HCT116 (cell line): Measurements from ENCODE around the gene SUSD2. TPM values are rescaled to one million over a fixed set of nuclear protein-coding genes. Genes with fewer than 3 reads are reported as not detected.

Experiments used
- ATAC-seq: fragments of 200-7000 bp; cut with Tn5 transposase; 2 replicates; pipeline ENCODE4 v1.9.1; 2020; ENCODE audit warnings: mild to moderate bottlenecking, moderate library complexity
- BruUV-seq: library from RNA; stranded (reverse); fragments of 400-500 nt; replicated peaks from 2 replicates; lab custom pipeline; 2021; lab: Mats Ljungman, UMichigan
- CTCF ChIA-PET: fragments of 300-600 bp; sonication (Branson Sonifier 250); formaldehyde crosslinking; loops from one replicate; lab custom pipeline; 2021; ENCODE audit warnings: antibody characterized with exemption; lab: Charles Lee
- POLR2A ChIA-PET: fragments of 300-600, 350-600 bp; sonication (Branson Sonifier 250); formaldehyde crosslinking; loops from one replicate; lab custom pipeline; 2021; ENCODE audit warnings: antibody characterized with exemption; lab: Charles Lee
- RAD21 ChIA-PET, 2 experiments: fragments of 300-600 bp; sonication (Branson Sonifier 250); formaldehyde crosslinking; loops; one replicate each; lab custom pipeline; 2023; ENCODE audit warnings: low total read pairs in 2 of 2; ENCODE audit not compliant: uncharacterized antibody in 2 of 2, unreplicated experiment in 2 of 2, low non-redundant PET in 1 of 2; lab: Charles Lee
- DNase-seq: peaks from one replicate; pipeline ENCODE4 v3.0.0-alpha.2; 2010; ENCODE audit warnings: low read depth, low spot score
- H2AFZ ChIP-seq: fragments of 200-600 bp; shearing (Covaris generic), sonication (generic); 2 replicates; pipeline ENCODE4 v1.6.1; 2017; ENCODE audit warnings: low read depth, mixed run types, mixed read lengths, antibody characterized with exemption, low read length; ENCODE audit not compliant: poor library complexity, severe bottlenecking
- H3K27ac ChIP-seq: 2 replicates; pipeline ENCODE4 v1.5.1; 2012; ENCODE audit warnings: low read depth, low read length
- H3K27me3 ChIP-seq: fragments of 200-600 bp; sonication (generic); 2 replicates; pipeline ENCODE4 v1.6.1; 2016; ENCODE audit warnings: mixed run types, low read length, mixed read lengths; ENCODE audit not compliant: insufficient read depth
- H3K36me3 ChIP-seq, 2 experiments: fragments of 200-500 bp in 1 of 2; fragments of 200-600 bp in 1 of 2; sonication (Bioruptor generic) in 1 of 2; sonication (generic) in 1 of 2; 2 replicates each; pipeline versions ENCODE4 v1.5.1 to v1.6.1; 2014 to 2016; ENCODE audit warnings: low read length in 2 of 2, inconsistent platforms in 1 of 2, mixed read lengths in 1 of 2, mixed run types in 1 of 2; ENCODE audit not compliant: insufficient read depth in 2 of 2, control insufficient read depth in 1 of 2
- H3K4me1 ChIP-seq, 2 experiments: fragments of 200-600 bp in 1 of 2; sonication (generic) in 1 of 2; 2 replicates each; pipeline versions ENCODE4 v1.5.1 to v1.6.1; 2012 to 2017; ENCODE audit warnings: low read length in 2 of 2, inconsistent platforms in 1 of 2, mild to moderate bottlenecking in 1 of 2, mixed read lengths in 1 of 2, mixed run types in 1 of 2, moderate library complexity in 1 of 2; ENCODE audit not compliant: insufficient read depth in 2 of 2, control insufficient read depth in 1 of 2
- H3K4me2 ChIP-seq: fragments of 200-600 bp; sonication (generic); 2 replicates; pipeline ENCODE4 v1.6.1; 2017; ENCODE audit warnings: mixed run types, low read length, mixed read lengths
- H3K4me3 ChIP-seq, 2 experiments: fragments of 200-600 bp in 1 of 2; sonication (generic) in 1 of 2; replicated peaks in 1 of 2; 2 replicates each; pipeline ENCODE4 v1.5.1; 2011 to 2016; ENCODE audit warnings: low read length in 2 of 2, control low read depth in 1 of 2, low read depth in 1 of 2, mild to moderate bottlenecking in 1 of 2, mixed read lengths in 1 of 2, mixed run types in 1 of 2
- H3K79me2 ChIP-seq: fragments of 200-600 bp; sonication (generic); 2 replicates; pipeline ENCODE4 v1.6.1; 2017; ENCODE audit warnings: mild to moderate bottlenecking, mixed run types, low read length, moderate library complexity, mixed read lengths; ENCODE audit not compliant: insufficient read depth
- H3K9ac ChIP-seq: fragments of 200-600 bp; sonication (generic); 2 replicates; pipeline ENCODE4 v1.6.1; 2016; ENCODE audit warnings: low read length, mixed read lengths
- H3K9me2 ChIP-seq: fragments of 200-600 bp; sonication (generic), shearing (Covaris generic); 2 replicates; pipeline ENCODE4 v1.6.1; 2017; ENCODE audit warnings: mixed run types, mild to moderate bottlenecking, moderate library complexity; ENCODE audit not compliant: insufficient read depth
- H3K9me3 ChIP-seq, 2 experiments: fragments of 200-500 bp in 1 of 2; fragments of 200-600 bp in 1 of 2; sonication (Bioruptor generic) in 1 of 2; sonication (generic) in 1 of 2; 2 replicates each; pipeline ENCODE4 v1.6.1; 2014 to 2017; ENCODE audit warnings: low read length in 2 of 2, mixed read lengths in 2 of 2, inconsistent platforms in 1 of 2, low read depth in 1 of 2, mild to moderate bottlenecking in 1 of 2, mixed run types in 1 of 2, moderate library complexity in 1 of 2; ENCODE audit not compliant: control insufficient read depth in 1 of 2, insufficient read depth in 1 of 2
- H4K20me1 ChIP-seq: fragments of 200-600 bp; sonication (generic), shearing (Covaris generic); 2 replicates; pipeline ENCODE4 v1.6.1; 2017; ENCODE audit warnings: mixed run types, mild to moderate bottlenecking, moderate library complexity; ENCODE audit not compliant: insufficient read depth
- CBX3 ChIP-seq: IDR thresholded peaks from 2 replicates; pipeline ENCODE4 v1.6.1; 2012; ENCODE audit warnings: low read depth
- CEBPB ChIP-seq: IDR thresholded peaks from 2 replicates; pipeline ENCODE4 v1.6.1; 2012; ENCODE audit warnings: low read depth
- CTCF ChIP-seq, 3 experiments: fragments of 200-600 bp in 1 of 3; sonication (generic) in 1 of 3; IDR thresholded peaks in 2 of 3; conservative IDR thresholded peaks in 1 of 3; 2 replicates each; pipeline ENCODE4 v1.5.1; 2012 to 2017; ENCODE audit warnings: low read depth in 2 of 3, low read length in 2 of 3, antibody characterized with exemption in 1 of 3, borderline replicate concordance in 1 of 3, control low read depth in 1 of 3, mild to moderate bottlenecking in 1 of 3, mixed read lengths in 1 of 3, mixed run types in 1 of 3, moderate library complexity in 1 of 3; ENCODE audit not compliant: insufficient read depth in 1 of 3
- EZH2 ChIP-seq: fragments of 200-600 bp; sonication (generic); IDR thresholded peaks from 2 replicates; pipeline ENCODE4 v1.6.1; 2017; ENCODE audit warnings: antibody characterized with exemption, mixed run types
- EZH2phosphoT487 ChIP-seq: fragments of 200-600 bp; IDR thresholded peaks from 2 replicates; pipeline ENCODE4 v1.6.1; 2018; ENCODE audit warnings: antibody characterized with exemption, borderline replicate concordance
- FOSL1 ChIP-seq: IDR thresholded peaks from 2 replicates; pipeline ENCODE4 v1.6.1; 2012; ENCODE audit warnings: low read depth
- MAX ChIP-seq: IDR thresholded peaks from 2 replicates; pipeline ENCODE4 v1.6.1; 2012
- POLR2A ChIP-seq: IDR thresholded peaks from 2 replicates; pipeline ENCODE4 v1.7.0; 2011; ENCODE audit warnings: borderline replicate concordance; ENCODE audit not compliant: insufficient read depth, insufficient read length; ENCODE audit errors: extremely low read depth
- POLR2AphosphoS5 ChIP-seq: IDR thresholded peaks from 2 replicates; pipeline ENCODE4 v1.6.1; 2011; ENCODE audit warnings: mild to moderate bottlenecking, low read depth, low read length, moderate library complexity
- RAD21 ChIP-seq: IDR thresholded peaks from 2 replicates; pipeline ENCODE4 v1.6.1; 2012; ENCODE audit warnings: low read depth, mild to moderate bottlenecking
- SIN3A ChIP-seq: IDR thresholded peaks from 2 replicates; pipeline ENCODE4 v1.6.1; 2012; ENCODE audit warnings: low read depth
- SP1 ChIP-seq: IDR thresholded peaks from 2 replicates; pipeline ENCODE4 v1.6.1; 2012; ENCODE audit warnings: low read depth
- YY1 ChIP-seq: IDR thresholded peaks from 2 replicates; pipeline ENCODE4 v1.6.1; 2011; ENCODE audit warnings: low read length, low read depth, moderate library complexity, mild to moderate bottlenecking; ENCODE audit not compliant: insufficient replicate concordance; ENCODE audit errors: extremely low read depth
- intact Hi-C: fragments of 100-400 bp; cut with micrococcal nuclease; formaldehyde crosslinking; loops from 2 replicates; pipeline ENCODE4 v1.10.0; 2022
- total RNA-seq: library from RNA; stranded (reverse); gene quantifications from one replicate; pipeline ENCODE4 v1.2.1, GENCODE V29; 2021; ENCODE audit not compliant: unreplicated experiment

The SUSD2 gene
- total RNA-seq, 1 experiment from 2014 or later: 6.6 TPM

GRCh38 chr22:24233816-24234215 lies 52.5 kb downstream of the SUSD2 start:
- CTCF ChIA-PET: no interaction called here
- Histone ChIP-seq H3K36me3 (no peaks in the 10 kb centered on the region), H3K79me2 (no peaks in the 10 kb centered on the region), H4K20me1 (no peaks in the 10 kb centered on the region), H3K9me2 (no peaks in the 10 kb centered on the region), H3K4me1 (peaks cover 21% of the 10 kb centered on the region in 2 experiments; a peak in 3 of 4 replicates), H3K27ac (no peak overlapping the region), H3K4me3 (no peak overlapping the region), H3K9ac (no peak overlapping the region), H2AFZ (no peak overlapping the region), H3K27me3 (no peaks in the 10 kb centered on the region), H3K4me2 (no peak overlapping the region), H3K9me3 (no peaks in the 10 kb centered on the region)
- intact Hi-C loops: no loop called here
- no peak for DNase-seq
- RAD21 ChIA-PET: no interaction called here
- no TSS peak for BruUV-seq
- ATAC-seq: no peak
- POLR2A ChIA-PET: no interaction called here
- TF ChIP-seq MAX (no peak), POLR2AphosphoS5 (no peak), FOSL1 (no peak), POLR2A (no peak), YY1 (no peak), RAD21 (no peak), CBX3 (no peak), SP1 (no peak), CTCF (IDR thresholded peaks at IDR 0.05 in 2 of 3, conservative IDR thresholded peaks at IDR 0.05 in 1 of 3; ENCODE audit: borderline replicate concordance in 1 of 3, insufficient read depth in 1 of 3, low read depth in 2 of 3, low read length in 2 of 3) (no peak), CEBPB (no peak), SIN3A (no peak), EZH2 (no peak), EZH2phosphoT487 (no peak)
